Chondrocyte (in vitro differentiated cells): ENCODE measurements around the gene GABRB1. TPM values are rescaled to one million over a fixed set of nuclear protein-coding genes. Genes with fewer than 3 reads are reported as not detected.

Experiments
- DNase-seq: peaks from one replicate; pipeline ENCODE4 v3.0.0; 2021; ENCODE audit warnings: mixed read lengths, low spot score
- H3K27ac Mint-ChIP-seq: one replicate; pipeline ENCODE4 v1.8.0; 2021; ENCODE audit warnings: mild to moderate bottlenecking, moderate library complexity, mixed read lengths; ENCODE audit not compliant: unreplicated experiment
- H3K27me3 Mint-ChIP-seq: 2 replicates; pipeline ENCODE4 v1.8.0; 2021; ENCODE audit warnings: low read depth, mixed read lengths
- H3K36me3 Mint-ChIP-seq: 2 replicates; pipeline ENCODE4 v1.8.0; 2021; ENCODE audit warnings: low read depth, mixed read lengths
- H3K4me1 Mint-ChIP-seq: 2 replicates; pipeline ENCODE4 v1.8.0; 2021; ENCODE audit warnings: low read depth, mild to moderate bottlenecking, mixed read lengths
- H3K4me3 Mint-ChIP-seq: one replicate; pipeline ENCODE4 v1.8.0; 2021; ENCODE audit warnings: mild to moderate bottlenecking, moderate library complexity, mixed read lengths; ENCODE audit not compliant: unreplicated experiment
- H3K9me3 Mint-ChIP-seq: 2 replicates; pipeline ENCODE4 v1.8.0; 2021; ENCODE audit warnings: low read depth, mixed read lengths
- total RNA-seq: library from RNA; stranded (reverse); gene quantifications from 3 replicates; pipeline ENCODE4 v1.2.1, GENCODE V29; 2021
- TF ChIP-seq, protein P1 (sequence below): fragments of 200-600 bp; sonication (generic); IDR thresholded peaks from 2 replicates; pipeline ENCODE4 v1.5.0; 2021; ENCODE audit warnings: antibody characterized with exemption, mild to moderate bottlenecking, moderate library complexity

Gene GABRB1
- total RNA-seq, 1 donor from 2014 or later, result not detected

DNA sequence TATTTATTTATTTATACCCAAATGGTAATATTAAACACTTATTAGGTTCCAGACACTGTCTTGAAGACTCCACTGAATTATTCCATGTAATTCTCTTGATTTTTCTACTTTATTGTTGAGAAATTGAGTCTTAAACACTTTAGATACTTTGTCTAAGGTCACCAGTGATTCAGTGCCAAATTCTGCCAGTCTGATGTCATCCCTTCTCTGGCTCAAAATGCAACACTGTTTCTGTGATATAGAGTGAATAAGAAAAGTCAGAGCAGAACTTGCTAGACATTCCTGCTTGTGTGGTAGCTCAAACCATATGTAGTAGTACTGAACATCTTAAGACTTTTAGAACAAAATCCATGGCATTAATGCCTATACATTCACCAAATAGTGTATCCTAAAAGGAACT, 164.3 kb downstream of the GABRB1 start:
- TF ChIP-seq, protein P1, sequence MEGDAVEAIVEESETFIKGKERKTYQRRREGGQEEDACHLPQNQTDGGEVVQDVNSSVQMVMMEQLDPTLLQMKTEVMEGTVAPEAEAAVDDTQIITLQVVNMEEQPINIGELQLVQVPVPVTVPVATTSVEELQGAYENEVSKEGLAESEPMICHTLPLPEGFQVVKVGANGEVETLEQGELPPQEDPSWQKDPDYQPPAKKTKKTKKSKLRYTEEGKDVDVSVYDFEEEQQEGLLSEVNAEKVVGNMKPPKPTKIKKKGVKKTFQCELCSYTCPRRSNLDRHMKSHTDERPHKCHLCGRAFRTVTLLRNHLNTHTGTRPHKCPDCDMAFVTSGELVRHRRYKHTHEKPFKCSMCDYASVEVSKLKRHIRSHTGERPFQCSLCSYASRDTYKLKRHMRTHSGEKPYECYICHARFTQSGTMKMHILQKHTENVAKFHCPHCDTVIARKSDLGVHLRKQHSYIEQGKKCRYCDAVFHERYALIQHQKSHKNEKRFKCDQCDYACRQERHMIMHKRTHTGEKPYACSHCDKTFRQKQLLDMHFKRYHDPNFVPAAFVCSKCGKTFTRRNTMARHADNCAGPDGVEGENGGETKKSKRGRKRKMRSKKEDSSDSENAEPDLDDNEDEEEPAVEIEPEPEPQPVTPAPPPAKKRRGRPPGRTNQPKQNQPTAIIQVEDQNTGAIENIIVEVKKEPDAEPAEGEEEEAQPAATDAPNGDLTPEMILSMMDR, result no peak
- H3K4me3 Mint-ChIP-seq, result no peak overlapping the region
- no peaks in the 10 kb centered on the region for H3K27me3 Mint-ChIP-seq
- no peaks in the 10 kb centered on the region for H3K36me3 Mint-ChIP-seq
- H3K4me1 Mint-ChIP-seq, result peaks cover 15% of the 10 kb centered on the region
- H3K27ac Mint-ChIP-seq, result no peak overlapping the region
- H3K9me3 Mint-ChIP-seq, result peaks cover 4% of the 10 kb centered on the region
- DNase-seq, result no peak

DNA sequence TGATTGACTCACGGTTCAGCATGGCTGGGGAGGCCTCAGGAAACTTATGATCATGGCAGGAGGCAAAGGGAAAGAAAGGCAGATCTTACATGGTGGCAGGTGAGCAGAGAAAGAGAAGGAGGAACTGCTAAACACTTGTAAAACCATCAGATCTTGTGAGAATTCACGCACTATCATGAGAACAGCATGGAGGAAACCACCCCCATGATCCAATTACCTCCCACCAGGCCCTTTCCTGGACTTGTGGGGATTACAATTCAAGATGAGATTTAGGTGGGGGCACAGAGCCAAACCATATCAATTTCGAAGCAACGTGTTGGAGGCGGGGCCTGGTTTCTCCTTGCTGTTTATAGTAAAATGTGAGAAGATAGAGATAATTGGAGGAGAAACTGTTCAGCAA, 167.4 kb downstream of the GABRB1 start:
- no peak for DNase-seq
- no peak overlapping the region for H3K4me3 Mint-ChIP-seq
- H3K4me1 Mint-ChIP-seq, result peaks cover 15% of the 10 kb centered on the region
- TF ChIP-seq, protein P1, result no peak
- H3K36me3 Mint-ChIP-seq, result peaks cover 2% of the 10 kb centered on the region
- H3K9me3 Mint-ChIP-seq, result peaks cover 4% of the 10 kb centered on the region
- H3K27me3 Mint-ChIP-seq, result no peaks in the 10 kb centered on the region
- H3K27ac Mint-ChIP-seq, result no peak overlapping the region

GRCh38 chr4:47203593-47203992, 172.2 kb downstream of the GABRB1 start:
- Mint-ChIP-seq H3K36me3 (peaks cover 2% of the 10 kb centered on the region), H3K9me3 (peaks cover 4% of the 10 kb centered on the region), H3K27ac (no peak overlapping the region), H3K4me3 (no peak overlapping the region), H3K4me1 (peaks cover 10% of the 10 kb centered on the region), H3K27me3 (no peaks in the 10 kb centered on the region)
- TF ChIP-seq, protein P1, result no peak
- no peak for DNase-seq

- Mint-ChIP-seq H3K27ac (no peak overlapping the region), H3K27me3 (no peaks in the 10 kb centered on the region), H3K36me3 (no peaks in the 10 kb centered on the region), H3K9me3 (no peaks in the 10 kb centered on the region), H3K4me1 (peaks cover 36% of the 10 kb centered on the region), H3K4me3 (no peak overlapping the region)
- DNase-seq, result no peak
- TF ChIP-seq, protein P1, result no peak
Measured at GRCh38 chr4:47207555-47207954, 176.2 kb downstream of the GABRB1 start.

DNA sequence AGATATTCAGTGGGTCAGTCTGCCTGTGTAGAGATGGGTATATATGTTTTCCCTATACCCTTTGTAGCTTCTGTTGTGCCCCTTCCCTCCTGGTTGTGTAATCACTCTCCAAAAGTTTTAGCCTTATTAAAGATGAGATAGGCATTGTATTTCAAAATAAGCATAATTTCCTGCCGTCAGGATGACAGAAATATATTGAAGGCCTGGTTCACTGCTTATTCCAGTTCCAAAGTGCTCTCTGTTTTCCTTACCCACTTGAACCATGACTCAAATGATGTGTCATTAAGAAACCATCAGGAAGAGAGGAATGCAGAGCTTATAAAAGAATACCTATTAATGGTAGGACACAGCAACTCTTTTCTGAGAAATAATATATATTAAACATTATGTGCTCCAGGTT, 178.5 kb downstream of the GABRB1 start:
- no peaks in the 10 kb centered on the region for H3K9me3 Mint-ChIP-seq
- H3K4me3 Mint-ChIP-seq, result no peak overlapping the region
- H3K27me3 Mint-ChIP-seq, result no peaks in the 10 kb centered on the region
- H3K4me1 Mint-ChIP-seq, result peaks cover 57% of the 10 kb centered on the region
- TF ChIP-seq, protein P1, result no peak
- no peak for DNase-seq
- no peaks in the 10 kb centered on the region for H3K36me3 Mint-ChIP-seq
- H3K27ac Mint-ChIP-seq, result peak overlapping the region; percentile 89
